WTC11 (cell line): ENCODE results near the gene ERC1. TPM values are rescaled to one million over a fixed set of nuclear protein-coding genes. Genes with fewer than 3 reads are reported as not detected.

Source experiments
- ATAC-seq: fragments of 200-7000 bp; cut with Tn5 transposase; 2 replicates; pipeline ENCODE4 v1.10.0; 2021; ENCODE audit warnings: mild to moderate bottlenecking, moderate library complexity
- CTCF ChIA-PET: fragments of 300-600 bp; sonication (Branson Sonifier 250); formaldehyde crosslinking; loops from one replicate; lab custom pipeline; 2021; ENCODE audit warnings: antibody characterized with exemption; lab: Charles Lee
- POLR2A ChIA-PET: fragments of 350-600 bp; sonication (Branson Sonifier 250); formaldehyde crosslinking; loops from one replicate; lab custom pipeline; 2021; ENCODE audit warnings: antibody characterized with exemption; lab: Charles Lee
- DNase-seq: peaks from one replicate; pipeline ENCODE4 v3.0.0; 2021; ENCODE audit warnings: low spot score
- H3K27ac Mint-ChIP-seq: 2 replicates; pipeline ENCODE4 v1.8.0; 2021; ENCODE audit warnings: mixed read lengths
- H3K27me3 Mint-ChIP-seq: 2 replicates; pipeline ENCODE4 v1.8.0; 2021; ENCODE audit warnings: low read depth, mild to moderate bottlenecking, moderate library complexity, mixed read lengths
- H3K36me3 Mint-ChIP-seq: 2 replicates; pipeline ENCODE4 v1.8.0; 2021; ENCODE audit warnings: mixed read lengths
- H3K4me1 Mint-ChIP-seq: 2 replicates; pipeline ENCODE4 v1.8.0; 2022; ENCODE audit warnings: mixed read lengths
- H3K4me3 Mint-ChIP-seq: 2 replicates; pipeline ENCODE4 v1.8.0; 2021; ENCODE audit warnings: mild to moderate bottlenecking, moderate library complexity, mixed read lengths
- H3K9me3 Mint-ChIP-seq: 2 replicates; pipeline ENCODE4 v1.8.0; 2021; ENCODE audit warnings: mixed read lengths
- CREB1 ChIP-seq: sonication (generic); formaldehyde crosslinking; IDR thresholded peaks from 2 replicates; pipeline ENCODE4 v1.8.0; 2023; ENCODE audit warnings: mild to moderate bottlenecking, missing genetic modification reagents
- CREM ChIP-seq: sonication (generic); formaldehyde crosslinking; IDR thresholded peaks from 2 replicates; pipeline ENCODE4 v1.8.1; 2022; ENCODE audit warnings: mild to moderate bottlenecking, missing genetic modification reagents, moderate library complexity
- EMX1 ChIP-seq: fragments of 250-450 bp; sonication (Bioruptor Pico); IDR thresholded peaks from 2 replicates; pipeline ENCODE4 v1.8.0; 2021; ENCODE audit warnings: mild to moderate bottlenecking
- FOXJ3 ChIP-seq: sonication (generic); formaldehyde crosslinking; IDR thresholded peaks from 2 replicates; pipeline ENCODE4 v1.9.0; 2021; ENCODE audit warnings: missing genetic modification reagents, mild to moderate bottlenecking, borderline replicate concordance
- GRHL2 ChIP-seq: fragments of 250-450 bp; sonication (Bioruptor Pico); IDR thresholded peaks from 2 replicates; pipeline ENCODE4 v1.8.0; 2022; ENCODE audit warnings: mild to moderate bottlenecking, moderate library complexity; ENCODE audit not compliant: insufficient replicate concordance, severe bottlenecking
- HMGA2 ChIP-seq: fragments of 250-450 bp; sonication (Bioruptor Pico); IDR thresholded peaks from 2 replicates; pipeline ENCODE4 v1.4.0; 2021; ENCODE audit warnings: mild to moderate bottlenecking, moderate library complexity
- IRF2 ChIP-seq: sonication (generic); formaldehyde crosslinking; IDR thresholded peaks from 2 replicates; pipeline ENCODE4 v1.8.0; 2022; ENCODE audit warnings: low read depth, missing genetic modification reagents, borderline replicate concordance
- NFE2L1 ChIP-seq: sonication (generic); formaldehyde crosslinking; IDR thresholded peaks from 2 replicates; pipeline ENCODE4 v1.8.1; 2023; ENCODE audit warnings: missing genetic modification reagents
- NR3C1 ChIP-seq: sonication (generic); formaldehyde crosslinking; conservative IDR thresholded peaks from 2 replicates; pipeline ENCODE4 v1.8.1; 2023; ENCODE audit warnings: low read depth, mild to moderate bottlenecking, missing genetic modification reagents
- TEAD1 ChIP-seq: sonication (generic); formaldehyde crosslinking; IDR thresholded peaks from 2 replicates; pipeline ENCODE4 v1.8.0; 2022; ENCODE audit warnings: mild to moderate bottlenecking, missing genetic modification reagents
- TEAD4 ChIP-seq: sonication (generic); formaldehyde crosslinking; IDR thresholded peaks from 2 replicates; pipeline ENCODE4 v1.8.0; 2022; ENCODE audit warnings: mild to moderate bottlenecking, missing genetic modification reagents
- ZBTB21 ChIP-seq: sonication (generic); formaldehyde crosslinking; IDR thresholded peaks from 2 replicates; pipeline ENCODE4 v1.8.1; 2023; ENCODE audit warnings: mild to moderate bottlenecking, missing genetic modification reagents, borderline replicate concordance
- ZNF416 ChIP-seq: fragments of 250-450 bp; sonication (Bioruptor Pico); IDR thresholded peaks from 2 replicates; pipeline ENCODE4 v1.9.0; 2021; ENCODE audit warnings: mild to moderate bottlenecking, inconsistent platforms
- ZNF671 ChIP-seq: fragments of 250-450 bp; sonication (Bioruptor Pico); IDR thresholded peaks from 2 replicates; pipeline ENCODE4 v1.8.0; 2021; ENCODE audit warnings: mild to moderate bottlenecking
- total RNA-seq: library from RNA; stranded (reverse); gene quantifications from 3 replicates; pipeline ENCODE4 v1.2.3, GENCODE V29; 2021
- TF ChIP-seq, protein P1 (sequence below): fragments of 250-450 bp; sonication (Bioruptor Pico); IDR thresholded peaks from 2 replicates; pipeline ENCODE4 v1.9.0; 2021; ENCODE audit warnings: mild to moderate bottlenecking, borderline replicate concordance
- TF ChIP-seq, protein P2 (sequence below): sonication (generic); formaldehyde crosslinking; IDR thresholded peaks from 2 replicates; pipeline ENCODE4 v1.8.1; 2023; ENCODE audit warnings: mild to moderate bottlenecking, moderate library complexity, missing genetic modification reagents
- TF ChIP-seq, protein P3 (sequence below): sonication (generic); formaldehyde crosslinking; IDR thresholded peaks from 2 replicates; pipeline ENCODE4 v1.8.1; 2022; ENCODE audit warnings: mild to moderate bottlenecking, missing genetic modification reagents, moderate library complexity, borderline replicate concordance
- TF ChIP-seq, protein P4 (sequence below): fragments of 250-450 bp; sonication (Bioruptor Pico); conservative IDR thresholded peaks from 2 replicates; pipeline ENCODE4 v1.9.0; 2021; ENCODE audit warnings: mild to moderate bottlenecking
- TF ChIP-seq, protein P5 (sequence below): sonication (generic); formaldehyde crosslinking; IDR thresholded peaks from 2 replicates; pipeline ENCODE4 v1.8.1; 2023; ENCODE audit warnings: mild to moderate bottlenecking, missing genetic modification reagents

ERC1 gene
- total RNA-seq, 1 experiment from 2014 or later, result 47.5 TPM

DNA sequence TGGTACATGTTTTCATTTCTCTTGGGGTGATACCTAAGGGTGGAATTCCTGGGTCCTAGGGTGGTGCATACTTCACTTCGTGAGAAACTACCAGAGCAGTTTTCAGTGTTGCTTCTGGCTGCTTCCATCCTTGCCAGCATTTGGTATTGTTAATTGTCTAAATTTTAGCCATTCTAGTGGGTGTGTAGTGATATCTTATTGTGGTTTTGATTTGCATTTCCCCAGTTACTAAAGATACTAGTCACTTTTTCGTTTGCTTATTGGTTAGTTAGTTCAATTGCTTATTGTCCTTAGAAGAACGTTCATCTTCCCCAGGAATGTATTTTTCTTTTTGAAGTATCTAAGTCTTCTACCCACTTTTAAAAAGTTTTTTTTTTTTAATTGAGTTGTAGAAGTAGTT lies 80.2 kb downstream of the ERC1 start:
- Mint-ChIP-seq H3K27me3 (no peaks in the 10 kb centered on the region), H3K27ac (no peak overlapping the region), H3K4me3 (no peak overlapping the region), H3K4me1 (0 out of 2 replicates have a peak, but pooled peaks cover 3% of the 10 kb centered on the region), H3K36me3 (no peaks in the 10 kb centered on the region), H3K9me3 (no peaks in the 10 kb centered on the region)
- ChIA-PET POLR2A (interaction anchor here (0.7 kb wide), 1 partner anchor 25 kb away, joined by 3 read pairs; no protein-coding TSS in a partner anchor), CTCF (interaction anchor here (0.7 to 2.1 kb wide), 2 partner anchors 22 to 252 kb away, joined by 3 to 7 read pairs; no protein-coding TSS in a partner anchor)
- TF ChIP-seq TEAD1 (no peak), TEAD4 (no peak), NFE2L1 (CRISPR knock-in tag) (no peak), GRHL2 (CRISPR knock-in tag) (no peak)
- TF ChIP-seq, protein P1, sequence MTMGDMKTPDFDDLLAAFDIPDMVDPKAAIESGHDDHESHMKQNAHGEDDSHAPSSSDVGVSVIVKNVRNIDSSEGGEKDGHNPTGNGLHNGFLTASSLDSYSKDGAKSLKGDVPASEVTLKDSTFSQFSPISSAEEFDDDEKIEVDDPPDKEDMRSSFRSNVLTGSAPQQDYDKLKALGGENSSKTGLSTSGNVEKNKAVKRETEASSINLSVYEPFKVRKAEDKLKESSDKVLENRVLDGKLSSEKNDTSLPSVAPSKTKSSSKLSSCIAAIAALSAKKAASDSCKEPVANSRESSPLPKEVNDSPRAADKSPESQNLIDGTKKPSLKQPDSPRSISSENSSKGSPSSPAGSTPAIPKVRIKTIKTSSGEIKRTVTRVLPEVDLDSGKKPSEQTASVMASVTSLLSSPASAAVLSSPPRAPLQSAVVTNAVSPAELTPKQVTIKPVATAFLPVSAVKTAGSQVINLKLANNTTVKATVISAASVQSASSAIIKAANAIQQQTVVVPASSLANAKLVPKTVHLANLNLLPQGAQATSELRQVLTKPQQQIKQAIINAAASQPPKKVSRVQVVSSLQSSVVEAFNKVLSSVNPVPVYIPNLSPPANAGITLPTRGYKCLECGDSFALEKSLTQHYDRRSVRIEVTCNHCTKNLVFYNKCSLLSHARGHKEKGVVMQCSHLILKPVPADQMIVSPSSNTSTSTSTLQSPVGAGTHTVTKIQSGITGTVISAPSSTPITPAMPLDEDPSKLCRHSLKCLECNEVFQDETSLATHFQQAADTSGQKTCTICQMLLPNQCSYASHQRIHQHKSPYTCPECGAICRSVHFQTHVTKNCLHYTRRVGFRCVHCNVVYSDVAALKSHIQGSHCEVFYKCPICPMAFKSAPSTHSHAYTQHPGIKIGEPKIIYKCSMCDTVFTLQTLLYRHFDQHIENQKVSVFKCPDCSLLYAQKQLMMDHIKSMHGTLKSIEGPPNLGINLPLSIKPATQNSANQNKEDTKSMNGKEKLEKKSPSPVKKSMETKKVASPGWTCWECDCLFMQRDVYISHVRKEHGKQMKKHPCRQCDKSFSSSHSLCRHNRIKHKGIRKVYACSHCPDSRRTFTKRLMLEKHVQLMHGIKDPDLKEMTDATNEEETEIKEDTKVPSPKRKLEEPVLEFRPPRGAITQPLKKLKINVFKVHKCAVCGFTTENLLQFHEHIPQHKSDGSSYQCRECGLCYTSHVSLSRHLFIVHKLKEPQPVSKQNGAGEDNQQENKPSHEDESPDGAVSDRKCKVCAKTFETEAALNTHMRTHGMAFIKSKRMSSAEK (CRISPR knock-in tag), result no peak
- TF ChIP-seq, protein P2, sequence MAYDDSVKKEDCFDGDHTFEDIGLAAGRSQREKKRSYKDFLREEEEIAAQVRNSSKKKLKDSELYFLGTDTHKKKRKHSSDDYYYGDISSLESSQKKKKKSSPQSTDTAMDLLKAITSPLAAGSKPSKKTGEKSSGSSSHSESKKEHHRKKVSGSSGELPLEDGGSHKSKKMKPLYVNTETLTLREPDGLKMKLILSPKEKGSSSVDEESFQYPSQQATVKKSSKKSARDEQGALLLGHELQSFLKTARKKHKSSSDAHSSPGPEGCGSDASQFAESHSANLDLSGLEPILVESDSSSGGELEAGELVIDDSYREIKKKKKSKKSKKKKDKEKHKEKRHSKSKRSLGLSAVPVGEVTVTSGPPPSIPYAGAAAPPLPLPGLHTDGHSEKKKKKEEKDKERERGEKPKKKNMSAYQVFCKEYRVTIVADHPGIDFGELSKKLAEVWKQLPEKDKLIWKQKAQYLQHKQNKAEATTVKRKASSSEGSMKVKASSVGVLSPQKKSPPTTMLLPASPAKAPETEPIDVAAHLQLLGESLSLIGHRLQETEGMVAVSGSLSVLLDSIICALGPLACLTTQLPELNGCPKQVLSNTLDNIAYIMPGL, result no peak
- DNase-seq, result no peak
- ATAC-seq, result no peak

DNA sequence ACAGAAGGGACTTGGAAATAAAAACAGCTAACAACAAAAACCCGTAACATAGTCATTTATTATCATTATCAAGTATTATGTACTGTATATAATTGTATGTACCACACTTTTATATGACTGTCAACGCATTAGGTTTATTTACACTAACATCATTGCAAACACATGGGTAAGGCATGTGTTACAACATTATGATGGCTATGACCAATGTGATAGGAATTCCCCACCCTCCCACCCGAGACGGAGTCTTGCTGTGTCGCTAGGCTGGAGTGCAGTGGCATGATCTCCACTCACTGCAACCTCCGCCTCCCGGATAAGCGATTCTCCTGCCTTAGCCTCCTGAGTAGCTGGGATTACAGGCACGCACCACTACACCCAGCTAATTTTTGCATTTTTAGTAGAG lies 82.6 kb downstream of the ERC1 start:
- CTCF ChIA-PET, result interaction anchor here (0.8 to 1.8 kb wide), 2 partner anchors 19 to 44 kb away, joined by 3 to 7 read pairs; no protein-coding TSS in a partner anchor
- H3K36me3 Mint-ChIP-seq, result no peaks in the 10 kb centered on the region
- no peak for DNase-seq
- no peaks in the 10 kb centered on the region for H3K9me3 Mint-ChIP-seq
- H3K27ac Mint-ChIP-seq, result no peak overlapping the region
- no peaks in the 10 kb centered on the region for H3K27me3 Mint-ChIP-seq
- POLR2A ChIA-PET, result no interaction called here
- no peak for ATAC-seq
- H3K4me1 Mint-ChIP-seq, result no peaks in the 10 kb centered on the region
- TF ChIP-seq, protein P3, sequence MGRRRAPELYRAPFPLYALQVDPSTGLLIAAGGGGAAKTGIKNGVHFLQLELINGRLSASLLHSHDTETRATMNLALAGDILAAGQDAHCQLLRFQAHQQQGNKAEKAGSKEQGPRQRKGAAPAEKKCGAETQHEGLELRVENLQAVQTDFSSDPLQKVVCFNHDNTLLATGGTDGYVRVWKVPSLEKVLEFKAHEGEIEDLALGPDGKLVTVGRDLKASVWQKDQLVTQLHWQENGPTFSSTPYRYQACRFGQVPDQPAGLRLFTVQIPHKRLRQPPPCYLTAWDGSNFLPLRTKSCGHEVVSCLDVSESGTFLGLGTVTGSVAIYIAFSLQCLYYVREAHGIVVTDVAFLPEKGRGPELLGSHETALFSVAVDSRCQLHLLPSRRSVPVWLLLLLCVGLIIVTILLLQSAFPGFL (CRISPR knock-in tag), result no peak
- TF ChIP-seq IRF2 (CRISPR knock-in tag), result no peak
- no peak for TF ChIP-seq HMGA2 (CRISPR knock-in tag)
- TF ChIP-seq NR3C1, result no peak
- no peak for TF ChIP-seq CREM (CRISPR knock-in tag)
- TF ChIP-seq ZBTB21, result no peak
- no peak for TF ChIP-seq NFE2L1 (CRISPR knock-in tag)
- H3K4me3 Mint-ChIP-seq, result no peak overlapping the region

DNA sequence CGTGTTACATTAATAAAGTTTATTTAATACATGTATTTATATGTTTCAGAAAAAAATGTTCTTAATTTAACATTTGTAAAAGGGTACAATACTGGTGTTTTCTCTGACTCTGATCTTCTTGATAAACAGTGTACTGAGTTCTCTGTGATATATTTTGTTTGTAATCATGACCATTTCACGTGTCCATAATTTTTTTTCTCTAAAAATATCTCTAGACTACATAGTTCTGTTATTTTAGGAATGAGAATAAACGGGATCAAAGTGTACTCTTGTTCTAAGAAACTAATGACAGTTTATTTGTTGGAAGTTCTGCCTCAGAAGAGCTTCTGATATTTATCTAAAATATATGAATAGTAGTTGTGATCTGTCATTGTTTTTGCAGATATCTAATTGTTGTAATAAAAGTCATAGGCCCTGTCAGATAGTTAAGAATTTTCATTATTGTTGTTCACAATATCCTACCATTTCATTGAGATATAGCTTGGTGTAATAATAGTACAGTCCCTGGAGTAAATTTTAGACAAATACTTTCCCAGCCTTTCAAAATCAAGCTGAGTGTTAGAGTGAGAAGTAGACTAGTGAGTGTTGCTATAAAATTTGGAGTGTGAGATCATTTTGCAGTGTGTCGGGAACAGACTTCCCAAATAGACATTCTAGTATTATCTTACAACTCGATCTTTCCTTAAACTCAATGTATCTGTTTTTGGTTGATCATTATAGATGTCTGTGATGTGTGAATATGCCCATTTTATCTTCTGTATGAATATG lies 86.2 kb downstream of the ERC1 start:
- CTCF ChIA-PET, result interaction anchor here (0.6 to 1.3 kb wide), 3 partner anchors 15 to 400 kb away, joined by 3 to 6 read pairs (median 4); partner anchors contain the start of gene RAD52
- H3K9me3 Mint-ChIP-seq, result no peaks in the 10 kb centered on the region
- ATAC-seq (no peak), DNase-seq (no peak)
- H3K4me3 Mint-ChIP-seq, result no peak overlapping the region
- no peaks in the 10 kb centered on the region for H3K27me3 Mint-ChIP-seq
- H3K4me1 Mint-ChIP-seq, result peaks cover 11% of the 10 kb centered on the region; the same call in 1 of the 2 replicates
- H3K36me3 Mint-ChIP-seq, result no peaks in the 10 kb centered on the region
- POLR2A ChIA-PET, result interaction anchor here (0.5 kb wide), 1 partner anchor 256 kb away, joined by 3 read pairs; no protein-coding TSS in a partner anchor
- 0 out of 2 replicates have a peak overlapping the region, but pooled peaks have one; percentile 4 for H3K27ac Mint-ChIP-seq
- TF ChIP-seq ZNF671 (CRISPR knock-in tag) (no peak), EMX1 (no peak), CREB1 (CRISPR knock-in tag) (no peak), ZNF416 (CRISPR knock-in tag) (no peak), FOXJ3 (no peak)
- TF ChIP-seq, protein P4, sequence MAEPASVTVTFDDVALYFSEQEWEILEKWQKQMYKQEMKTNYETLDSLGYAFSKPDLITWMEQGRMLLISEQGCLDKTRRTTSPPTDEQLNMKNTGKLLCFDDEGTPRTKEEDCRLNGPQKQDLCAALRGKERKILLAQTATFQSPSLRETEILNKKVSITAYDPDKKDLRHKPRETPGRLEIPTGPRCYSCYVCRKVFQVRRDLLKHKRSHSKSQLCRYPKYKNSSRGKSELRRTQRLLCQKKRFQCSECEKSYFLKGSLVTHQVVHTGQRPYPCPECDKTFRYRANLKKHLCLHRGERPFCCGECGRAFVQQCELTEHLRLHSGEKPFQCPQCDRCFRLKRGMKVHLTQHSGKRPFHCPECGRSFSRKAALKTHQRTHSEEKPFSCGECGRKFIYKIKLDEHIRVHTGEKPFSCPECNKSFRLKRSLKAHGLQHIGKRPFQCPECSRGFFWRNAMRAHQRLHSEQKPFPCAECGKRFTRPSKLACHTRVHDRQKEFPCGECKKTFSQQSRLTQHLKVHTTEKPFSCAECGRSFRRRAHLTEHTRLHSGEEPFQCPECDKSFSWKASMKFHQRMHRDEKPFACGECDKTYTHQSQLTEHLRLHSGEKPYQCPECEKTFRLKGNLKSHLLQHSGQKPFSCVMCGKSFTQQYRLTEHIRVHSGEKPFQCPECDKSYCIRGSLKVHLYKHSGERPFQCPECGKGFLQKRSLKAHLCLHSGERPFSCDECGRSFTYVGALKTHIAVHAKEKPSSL (CRISPR knock-in tag), result no peak
- TF ChIP-seq, protein P5, sequence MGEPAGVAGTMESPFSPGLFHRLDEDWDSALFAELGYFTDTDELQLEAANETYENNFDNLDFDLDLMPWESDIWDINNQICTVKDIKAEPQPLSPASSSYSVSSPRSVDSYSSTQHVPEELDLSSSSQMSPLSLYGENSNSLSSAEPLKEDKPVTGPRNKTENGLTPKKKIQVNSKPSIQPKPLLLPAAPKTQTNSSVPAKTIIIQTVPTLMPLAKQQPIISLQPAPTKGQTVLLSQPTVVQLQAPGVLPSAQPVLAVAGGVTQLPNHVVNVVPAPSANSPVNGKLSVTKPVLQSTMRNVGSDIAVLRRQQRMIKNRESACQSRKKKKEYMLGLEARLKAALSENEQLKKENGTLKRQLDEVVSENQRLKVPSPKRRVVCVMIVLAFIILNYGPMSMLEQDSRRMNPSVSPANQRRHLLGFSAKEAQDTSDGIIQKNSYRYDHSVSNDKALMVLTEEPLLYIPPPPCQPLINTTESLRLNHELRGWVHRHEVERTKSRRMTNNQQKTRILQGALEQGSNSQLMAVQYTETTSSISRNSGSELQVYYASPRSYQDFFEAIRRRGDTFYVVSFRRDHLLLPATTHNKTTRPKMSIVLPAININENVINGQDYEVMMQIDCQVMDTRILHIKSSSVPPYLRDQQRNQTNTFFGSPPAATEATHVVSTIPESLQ (CRISPR knock-in tag), result no peak
